RPMI8226 (cell line): Measurements from ENCODE around the gene S1PR3.

ENCODE experiments used
- DNase-seq: peaks from one replicate; pipeline ENCODE4 v3.0.0-alpha.2; 2015

Gene S1PR3

GRCh38 chr9:89010526-89011111 is 19.4 kb downstream of the S1PR3 start:
- no peak for DNase-seq

DNA sequence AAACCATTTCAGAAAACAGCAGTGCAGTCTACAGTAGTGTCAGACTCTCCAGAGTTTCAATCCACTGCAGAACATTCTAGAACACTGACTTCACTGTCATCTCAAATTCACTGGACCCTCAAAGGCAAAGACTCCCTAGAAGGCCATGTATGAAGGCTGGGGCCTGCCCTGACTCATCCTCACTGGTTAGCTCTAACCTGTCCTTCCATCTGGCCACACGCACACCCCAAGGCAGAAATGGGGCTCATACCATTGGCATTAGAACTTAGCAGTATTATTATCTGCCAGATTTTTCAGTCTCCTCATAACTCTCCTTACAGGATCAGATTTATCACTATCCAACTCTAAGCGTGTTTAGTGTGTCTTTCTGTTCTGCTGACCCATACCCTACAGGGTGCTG is 20.4 kb downstream of the S1PR3 start:
- DNase-seq: no peak

GRCh38 chr9:89012294-89013042 is 21.2 kb downstream of the S1PR3 start:
- DNase-seq: no peak

- no peak for DNase-seq
Observed at GRCh38 chr9:89013660-89014059, 22.4 kb downstream of the S1PR3 start.

DNA sequence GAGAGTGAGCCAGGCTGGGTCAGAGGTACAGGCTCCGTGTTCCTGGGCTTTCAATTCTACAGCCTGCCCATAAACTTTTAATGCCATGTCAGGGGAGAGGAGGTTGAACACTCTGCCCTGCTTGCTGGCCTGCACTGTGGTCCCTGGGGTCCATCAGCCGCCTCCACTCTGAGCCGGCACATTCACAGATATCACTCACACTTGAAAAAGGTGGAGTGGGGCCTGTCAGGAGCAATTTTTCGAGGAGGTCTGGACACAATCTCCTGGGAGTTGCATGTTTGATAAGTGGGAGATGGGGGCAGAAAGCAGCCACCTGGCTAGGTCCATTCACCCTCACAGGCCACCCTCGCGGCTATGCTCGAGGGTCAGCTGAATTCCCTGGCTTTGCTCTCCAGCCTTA is 22.9 kb downstream of the S1PR3 start:
- DNase-seq: no peak

DNA sequence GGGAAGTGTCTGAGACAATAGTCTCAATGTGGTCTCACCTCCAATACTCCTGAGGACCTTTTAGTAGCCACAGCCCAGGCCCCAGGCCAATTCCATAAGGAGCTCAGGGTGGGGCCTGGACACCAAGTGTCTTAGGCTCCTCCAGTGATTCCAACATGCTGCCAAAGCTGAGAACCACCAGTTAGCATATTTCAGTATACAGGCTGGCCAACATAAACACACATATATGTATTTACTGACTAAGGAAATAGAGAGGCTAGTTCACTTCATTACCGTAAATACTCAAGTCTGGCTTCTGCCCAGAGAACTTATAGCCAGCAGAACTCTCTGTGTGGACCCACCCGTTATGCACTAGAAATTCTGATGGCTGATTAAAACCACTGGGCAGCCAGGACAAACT is 24.1 kb downstream of the S1PR3 start:
- no peak for DNase-seq

- DNase-seq: no peak
Observed at GRCh38 chr9:89020754-89021153, 29.5 kb downstream of the S1PR3 start.

DNA sequence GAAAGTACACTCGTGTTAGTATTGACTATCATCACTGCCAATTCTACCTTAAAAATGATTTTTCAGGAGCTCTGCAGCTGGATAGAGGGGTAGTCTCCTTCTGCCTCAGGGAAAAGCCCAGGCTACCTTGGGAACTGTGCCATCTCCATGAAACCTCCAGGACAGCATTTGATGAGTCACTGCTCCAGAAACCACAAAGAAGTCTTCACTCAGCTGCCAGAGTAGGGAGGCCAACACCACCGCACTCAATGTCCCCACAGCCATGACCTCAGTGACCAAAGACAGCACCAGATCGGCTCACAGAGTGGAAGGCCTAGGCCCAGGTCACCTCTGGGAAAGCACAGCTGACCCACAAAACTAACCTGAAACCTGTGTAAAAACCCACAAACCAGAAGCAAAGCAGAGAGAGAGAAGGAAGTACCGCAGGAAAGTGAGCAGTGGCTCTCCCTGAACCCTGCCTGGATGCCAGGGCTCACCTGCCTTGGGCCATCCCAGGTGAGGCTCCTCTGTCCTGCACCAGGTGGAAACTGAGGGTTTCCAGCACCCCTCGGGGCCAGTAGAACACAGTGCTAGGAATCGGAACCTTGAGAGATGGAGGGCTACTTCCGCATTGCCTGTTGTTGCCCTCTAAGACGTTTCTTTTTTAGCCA is 30.0 kb downstream of the S1PR3 start:
- no peak for DNase-seq

GRCh38 chr9:89022001-89022759 is 30.9 kb downstream of the S1PR3 start:
- no peak for DNase-seq

GRCh38 chr9:89022902-89023301 is 31.6 kb downstream of the S1PR3 start:
- no peak for DNase-seq

DNA sequence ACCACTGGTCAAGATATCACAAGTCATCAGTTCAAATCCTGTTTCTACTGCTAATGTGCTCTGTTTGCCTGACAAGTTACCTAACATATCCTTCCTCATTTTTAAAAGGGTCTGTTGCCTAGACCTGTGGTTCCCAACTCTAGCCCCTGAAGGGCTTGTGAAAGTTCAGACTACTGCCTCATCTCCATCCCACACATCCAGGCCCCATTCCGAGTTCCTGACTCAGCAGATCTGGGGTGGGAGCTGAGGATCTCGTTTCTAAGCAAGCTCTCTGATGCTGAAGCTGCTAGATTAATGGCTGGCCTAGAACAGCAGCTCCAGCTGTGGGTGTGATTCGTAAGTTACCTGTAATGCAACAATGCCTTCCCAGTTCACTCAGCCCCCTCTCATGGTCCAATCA is 32.5 kb downstream of the S1PR3 start:
- no peak for DNase-seq

- no peak for DNase-seq
Observed at GRCh38 chr9:89024727-89025126, 33.5 kb downstream of the S1PR3 start.

- no peak for DNase-seq
Observed at GRCh38 chr9:89025553-89025952, 34.3 kb downstream of the S1PR3 start.

GRCh38 chr9:89026876-89027275 is 35.6 kb downstream of the S1PR3 start:
- DNase-seq: no peak

DNA sequence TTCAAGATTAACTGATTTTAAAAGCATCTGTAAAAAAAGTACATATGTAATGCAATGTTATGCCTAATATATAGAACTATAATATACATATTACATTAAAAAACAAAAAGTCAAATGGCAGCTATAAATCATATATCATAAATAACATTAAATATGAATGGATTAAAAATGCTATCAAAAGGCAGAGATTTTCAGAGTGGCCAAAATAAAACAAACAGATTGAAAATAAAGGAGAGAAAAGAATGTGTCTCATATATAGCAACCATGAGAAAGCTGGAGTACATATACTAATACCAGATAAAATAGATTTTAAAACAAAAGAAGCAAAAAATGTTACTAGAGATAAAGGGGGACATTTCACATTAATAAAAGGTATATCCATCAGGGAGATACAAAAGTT is 38.5 kb downstream of the S1PR3 start:
- DNase-seq: no peak

DNA sequence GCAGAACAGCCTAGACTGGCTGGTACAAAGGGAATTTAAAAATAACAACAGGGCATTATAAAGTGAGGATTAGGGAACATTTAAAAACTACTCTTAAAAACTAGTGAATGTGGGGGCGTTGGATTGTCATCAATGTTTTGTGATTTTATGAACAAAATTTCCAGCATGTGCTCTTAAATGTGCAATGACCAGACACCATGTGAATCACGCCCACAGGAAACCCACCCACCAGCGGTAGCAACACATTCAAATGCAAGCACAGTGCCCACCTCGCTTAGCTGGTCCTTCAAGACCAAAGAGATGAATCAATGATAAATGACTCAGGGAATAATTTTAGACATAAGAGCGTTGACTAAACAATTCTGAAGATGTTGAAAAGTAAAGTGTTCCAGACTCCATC is 40.9 kb downstream of the S1PR3 start:
- no peak for DNase-seq

GRCh38 chr9:89032661-89033060 is 41.4 kb downstream of the S1PR3 start:
- DNase-seq: no peak

- DNase-seq: no peak
Observed at GRCh38 chr9:89036383-89036782, 45.1 kb downstream of the S1PR3 start.

GRCh38 chr9:89036891-89037290 is 45.6 kb downstream of the S1PR3 start:
- DNase-seq: no peak

- no peak for DNase-seq
Observed at GRCh38 chr9:89037346-89037745, 46.1 kb downstream of the S1PR3 start.

GRCh38 chr9:89037891-89038290 is 46.6 kb downstream of the S1PR3 start:
- no peak for DNase-seq

DNA sequence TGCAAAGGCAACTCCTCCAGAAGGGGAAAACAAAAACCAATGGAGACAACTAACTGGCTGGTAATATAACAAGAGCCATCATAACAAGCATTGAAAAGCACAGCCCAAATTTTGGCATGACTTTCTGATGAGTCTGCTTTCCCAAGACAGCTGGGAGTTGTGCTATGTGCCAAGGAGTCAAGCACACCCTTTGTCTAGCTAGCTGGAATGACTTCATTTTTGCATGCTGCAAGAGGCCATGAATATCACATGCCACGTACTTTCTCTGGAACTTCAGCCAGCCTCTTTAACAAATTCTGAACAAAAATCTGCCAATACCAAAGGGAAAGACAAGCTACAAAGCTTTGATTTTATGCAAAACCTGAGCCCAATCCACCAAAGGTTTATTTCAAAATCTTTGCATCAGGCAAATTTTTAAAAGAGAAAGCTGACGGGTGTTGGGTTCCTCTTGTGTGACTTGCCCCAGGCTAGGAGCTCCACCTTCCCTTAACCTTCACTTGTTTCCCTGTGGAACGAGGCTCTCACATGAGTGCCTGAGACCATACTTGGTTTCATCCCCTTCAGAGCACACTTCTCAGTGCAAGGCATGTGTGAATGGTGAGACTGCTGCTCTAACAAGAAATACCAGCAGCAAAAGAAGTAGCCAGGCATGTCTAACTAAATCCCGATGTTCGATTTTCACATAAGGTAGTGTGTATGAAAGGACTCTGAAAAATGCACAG is 47.3 kb downstream of the S1PR3 start:
- DNase-seq: no peak

DNA sequence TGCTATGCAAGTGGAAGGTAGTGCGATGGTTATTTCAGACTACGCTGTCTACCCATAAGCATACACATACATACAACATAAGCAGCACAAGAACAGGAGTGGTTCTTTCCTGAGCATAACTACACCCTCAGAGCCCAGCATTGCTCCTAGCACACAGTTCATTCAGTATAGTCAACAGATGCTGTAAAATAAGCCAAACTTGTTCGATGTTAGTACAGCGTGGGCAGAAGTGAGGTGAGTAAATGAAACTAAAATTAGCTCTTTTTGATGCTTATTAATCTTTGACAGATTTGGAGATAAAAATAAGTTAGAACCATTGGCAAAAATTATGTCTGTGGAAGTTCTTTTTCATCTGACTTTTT is 47.8 kb downstream of the S1PR3 start:
- DNase-seq: no peak
